Transverse colon (tissue), 4 donors: ENCODE data around the gene HINT3. TPM values are rescaled to one million over a fixed set of nuclear protein-coding genes. Genes with fewer than 3 reads are reported as not detected.

ENCODE experiments used
- DNase-seq: peaks from one replicate; pipeline ENCODE4 v3.0.0-alpha.2; 2019
- H3K27ac ChIP-seq, 4 donors: fragments of 200-600 bp; sonication (generic); 2 replicates each; pipeline ENCODE4 v1.5.1; 2016 to 2018; ENCODE audit warnings: inconsistent platforms in 4 of 4
- H3K27me3 ChIP-seq: fragments of 200-600 bp; sonication (generic); 2 replicates; pipeline ENCODE4 v1.5.1; 2017; ENCODE audit warnings: inconsistent platforms
- H3K36me3 ChIP-seq, 4 donors: fragments of 200-600 bp; sonication (generic); 2 replicates each; pipeline ENCODE4 v1.5.1; 2017 to 2019; ENCODE audit warnings: inconsistent platforms in 4 of 4
- H3K4me1 ChIP-seq, 4 donors: fragments of 200-600 bp; sonication (generic); 2 replicates each; pipeline ENCODE4 v1.5.1; 2017 to 2020; ENCODE audit warnings: inconsistent platforms in 4 of 4
- H3K4me3 ChIP-seq, 4 donors: fragments of 200-600 bp; sonication (generic); 1 replicate in 1 of 4; 2 replicates in 3 of 4; pipeline versions ENCODE4 v1.5.1 to v1.6.1; 2017 to 2019; ENCODE audit warnings: inconsistent platforms in 4 of 4
- H3K9me3 ChIP-seq, 2 donors: fragments of 200-600 bp; sonication (generic); 2 replicates each; pipeline ENCODE4 v1.5.1; 2017 to 2019; ENCODE audit warnings: inconsistent platforms in 2 of 2
- CTCF ChIP-seq, 5 experiments: fragments of 200-600 bp in 3 of 5; fragments of 450-650 bp in 2 of 5; sonication (generic) in 3 of 5; IDR thresholded peaks; 1 replicate in 2 of 5; 2 replicates in 3 of 5; pipeline ENCODE4 v1.5.1; 2016 to 2017; ENCODE audit warnings: antibody characterized with exemption in 5 of 5, inconsistent platforms in 3 of 5, mild to moderate bottlenecking in 2 of 5, moderate library complexity in 1 of 5
- EP300 ChIP-seq: sonication (generic); formaldehyde crosslinking; IDR thresholded peaks from one replicate; pipeline ENCODE4 v1.6.1; 2017; ENCODE audit warnings: antibody characterized with exemption, low read depth
- POLR2A ChIP-seq: fragments of 450-650 bp; IDR thresholded peaks from one replicate; pipeline ENCODE4 v1.6.1; 2016; ENCODE audit warnings: antibody characterized with exemption, mild to moderate bottlenecking, moderate library complexity
- POLR2AphosphoS5 ChIP-seq, 3 donors: sonication (generic); formaldehyde crosslinking; IDR thresholded peaks; one replicate each; pipeline ENCODE4 v1.6.1; 2016; ENCODE audit warnings: antibody characterized with exemption in 3 of 3
- WGBS, 2 donors: methylation state at CpG; one replicate each; pipeline ENCODE4 v1.1.5; 2018; ENCODE audit warnings: low coverage in 1 of 2; 5-methylcytosine and 5-hydroxymethylcytosine counted together
- in situ Hi-C, 4 donors: fragments of 200-750 bp; cut with MboI; loops; one replicate each; pipeline versions ENCODE4 v1.15.0 to v1.15.1; 2017; ENCODE audit warnings: low sequenced_read_pairs in 3 of 4, low pct_ligation_motif_present in 1 of 4, low pct_unique_long_range_greater_than_20kb in 1 of 4
- intact Hi-C: fragments of 100-400 bp; cut with DNase I; formaldehyde crosslinking; loops from one replicate; pipeline ENCODE4 v1.15.1; 2023; ENCODE audit warnings: low total_unique reads
- total RNA-seq, 4 donors: library from RNA; depleted of rRNA; stranded (reverse); fragments of >200 nt; gene quantifications; one replicate each; pipeline ENCODE4 v1.1.0, GENCODE V29; 2016

HINT3 gene
- total RNA-seq, 4 donors from 2014 or later, result 23.5 to 35.2 (median 30.7) TPM

- WGBS, 2 donors, result 51 to 56% methylated on average over 4 of the region's 4 CpGs
- DNase-seq, result no peak
- TF ChIP-seq EP300 (no peak), POLR2AphosphoS5 (IDR thresholded peaks at IDR 0.05) (no peak), CTCF (IDR thresholded peaks at IDR 0.05) (no peak), POLR2A (no peak)
- intact Hi-C loops (no loop called here), in situ Hi-C loops (no loop called here)
- Histone ChIP-seq H3K27me3 (no peaks in the 10 kb centered on the region), H3K27ac (no peak overlapping the region), H3K36me3 (no peaks in the 10 kb centered on the region), H3K4me3 (no peak overlapping the region), H3K4me1 (peaks cover 2 to 25% (median 10%) of the 10 kb centered on the region in 4 donors), H3K9me3 (no peaks in the 10 kb centered on the region)
Measured at GRCh38 chr6:125983246-125983945, 26.8 kb downstream of the HINT3 start.

GRCh38 chr6:125984311-125984710, 27.7 kb downstream of the HINT3 start:
- Histone ChIP-seq H3K4me3 (no peak overlapping the region), H3K27me3 (no peaks in the 10 kb centered on the region), H3K27ac (no peak overlapping the region), H3K36me3 (no peaks in the 10 kb centered on the region), H3K9me3 (no peaks in the 10 kb centered on the region), H3K4me1 (peaks cover 2 to 30% (median 12%) of the 10 kb centered on the region in 4 donors)
- DNase-seq, result no peak
- 61 to 70% methylated on average over 2 of the region's 2 CpGs for WGBS, 2 donors
- in situ Hi-C loops (no loop called here), intact Hi-C loops (no loop called here)
- TF ChIP-seq POLR2A, result no peak

- DNase-seq, result no peak
- intact Hi-C loops, result no loop called here
- no peaks in the 10 kb centered on the region for H3K9me3 ChIP-seq
- 69 to 70% methylated on average over 3 to 4 of the region's 4 CpGs for WGBS, 2 donors
- TF ChIP-seq EP300, result no peak
- TF ChIP-seq CTCF (IDR thresholded peaks at IDR 0.05), result no peak
- in situ Hi-C loops, result no loop called here
- H3K27me3 ChIP-seq, result no peaks in the 10 kb centered on the region
- H3K36me3 ChIP-seq, result no peaks in the 10 kb centered on the region
- H3K27ac ChIP-seq, result peak overlapping the region; percentile 79 to 91 (median 80)
- H3K4me1 ChIP-seq, result peaks cover 2 to 35% (median 15%) of the 10 kb centered on the region in 4 donors
- H3K4me3 ChIP-seq, result peak overlapping the region in 3 of 4 donors; percentile 67 to 91 (median 82)
Measured at GRCh38 chr6:125985522-125985921, 29.0 kb downstream of the HINT3 start.

- WGBS, 2 donors, result 0 to 5% methylated on average over 2 to 3 of the region's 3 CpGs
- H3K27me3 ChIP-seq, result no peaks in the 10 kb centered on the region
- no peak for DNase-seq
- peak overlapping the region; percentile 79 to 91 (median 80) for H3K27ac ChIP-seq
- peak overlapping the region; percentile 44 to 91 (median 74) for H3K4me3 ChIP-seq
- no peak for TF ChIP-seq POLR2A
- TF ChIP-seq POLR2AphosphoS5 (IDR thresholded peaks at IDR 0.05), result no peak
- no peak for TF ChIP-seq EP300
- TF ChIP-seq CTCF (IDR thresholded peaks at IDR 0.05), result no peak
- H3K9me3 ChIP-seq, result no peaks in the 10 kb centered on the region
- no peaks in the 10 kb centered on the region for H3K36me3 ChIP-seq
- in situ Hi-C loops (no loop called here), intact Hi-C loops (no loop called here)
- peaks cover 2 to 37% (median 16%) of the 10 kb centered on the region in 4 donors for H3K4me1 ChIP-seq
Measured at GRCh38 chr6:125985979-125986300, 29.4 kb downstream of the HINT3 start.
